ENCODE data around the gene CDH4. TPM values are rescaled to one million over a fixed set of nuclear protein-coding genes. Genes with fewer than 3 reads are reported as not detected.

Gene CDH4
- total and polyA plus RNA-seq, 2 of the 8 experiments (the other 6 are each of a cell fraction or from before 2014, with no cell fraction given), result 4.3 to 7.9 TPM

- TF ChIP-seq CTCF (IDR thresholded peaks at IDR 0.05; ENCODE audit: control extremely low read depth in 1 of 3, insufficient read depth in 1 of 3, low read depth in 1 of 3, low read length in 3 of 3), result no peak
These were observed 485.9 kb downstream of the CDH4 start (continued) for GRCh38 chr20:61737812-61738443.

All from H1 (cell line).